GM12874 (cell line): ENCODE measurements around the gene PRRC1.

Experiments used
- TF ChIP-seq, protein P1 (sequence below): IDR thresholded peaks from 2 replicates; pipeline ENCODE4 v1.5.1; 2011; ENCODE audit warnings: low read depth, mild to moderate bottlenecking, control low read depth, low read length, moderate library complexity; ENCODE audit not compliant: insufficient read depth

The PRRC1 gene

DNA sequence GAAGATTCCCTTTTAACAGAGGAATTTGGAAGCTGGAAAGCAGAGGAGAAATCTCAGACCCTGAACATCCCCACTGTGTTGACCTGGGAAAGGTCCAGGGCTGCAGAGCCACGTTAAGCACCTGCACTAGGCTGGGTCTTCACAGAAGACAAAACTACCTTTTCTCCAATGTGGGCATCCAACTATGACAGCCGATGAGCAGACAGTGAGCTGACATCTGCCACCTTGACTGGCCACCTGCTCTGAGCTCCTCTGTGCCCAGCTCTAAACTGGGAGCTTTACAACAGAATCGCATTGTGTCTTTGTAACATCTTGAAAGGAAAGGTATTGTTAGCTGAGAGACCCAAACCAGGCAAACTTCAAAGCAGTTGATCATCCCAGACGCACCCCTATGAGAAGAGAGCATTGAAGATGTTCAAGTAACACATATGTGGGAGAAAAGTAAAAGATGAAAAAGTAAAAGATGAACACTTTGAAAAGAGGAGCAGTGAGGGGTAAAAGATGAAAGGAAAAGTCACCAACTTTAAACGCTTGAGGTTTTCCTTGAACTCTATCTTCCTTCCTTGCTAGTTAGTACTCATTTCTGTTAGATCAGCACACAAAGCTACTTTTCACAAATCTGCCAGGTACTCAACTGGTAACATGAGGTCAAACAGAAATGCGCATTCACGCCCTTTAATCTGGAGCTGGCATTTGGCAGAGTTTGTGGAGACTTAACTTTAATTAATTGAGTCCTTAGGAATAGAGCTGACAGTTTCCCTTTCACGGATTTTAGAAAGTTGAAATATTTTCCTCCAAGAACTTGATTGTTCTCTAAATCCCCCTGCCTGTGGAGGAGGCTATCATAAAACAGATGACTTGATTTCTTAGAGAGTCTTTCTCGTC lies 78.3 kb downstream of the PRRC1 start:
- TF ChIP-seq, protein P1, sequence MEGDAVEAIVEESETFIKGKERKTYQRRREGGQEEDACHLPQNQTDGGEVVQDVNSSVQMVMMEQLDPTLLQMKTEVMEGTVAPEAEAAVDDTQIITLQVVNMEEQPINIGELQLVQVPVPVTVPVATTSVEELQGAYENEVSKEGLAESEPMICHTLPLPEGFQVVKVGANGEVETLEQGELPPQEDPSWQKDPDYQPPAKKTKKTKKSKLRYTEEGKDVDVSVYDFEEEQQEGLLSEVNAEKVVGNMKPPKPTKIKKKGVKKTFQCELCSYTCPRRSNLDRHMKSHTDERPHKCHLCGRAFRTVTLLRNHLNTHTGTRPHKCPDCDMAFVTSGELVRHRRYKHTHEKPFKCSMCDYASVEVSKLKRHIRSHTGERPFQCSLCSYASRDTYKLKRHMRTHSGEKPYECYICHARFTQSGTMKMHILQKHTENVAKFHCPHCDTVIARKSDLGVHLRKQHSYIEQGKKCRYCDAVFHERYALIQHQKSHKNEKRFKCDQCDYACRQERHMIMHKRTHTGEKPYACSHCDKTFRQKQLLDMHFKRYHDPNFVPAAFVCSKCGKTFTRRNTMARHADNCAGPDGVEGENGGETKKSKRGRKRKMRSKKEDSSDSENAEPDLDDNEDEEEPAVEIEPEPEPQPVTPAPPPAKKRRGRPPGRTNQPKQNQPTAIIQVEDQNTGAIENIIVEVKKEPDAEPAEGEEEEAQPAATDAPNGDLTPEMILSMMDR = no peak

DNA sequence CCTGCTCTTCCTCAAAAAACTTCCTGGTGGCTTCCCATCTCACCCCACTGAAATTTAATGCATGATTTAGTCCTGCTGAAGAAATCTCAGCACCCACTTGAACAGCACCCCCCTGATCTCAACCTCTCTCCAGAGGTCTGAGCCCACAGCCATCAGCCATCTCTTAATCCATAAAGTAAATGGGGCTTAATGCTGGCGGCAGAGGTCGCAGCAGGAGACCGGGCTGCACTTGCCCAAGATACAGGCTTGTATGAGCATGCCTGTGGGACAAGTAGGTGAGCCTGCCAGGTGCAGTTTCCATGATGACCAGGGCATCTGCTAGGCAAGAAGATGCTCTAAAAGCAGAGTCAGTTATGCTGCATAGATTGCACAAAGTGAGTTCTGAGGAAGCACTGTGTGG lies 79.1 kb downstream of the PRRC1 start:
- TF ChIP-seq, protein P1 = no peak

DNA sequence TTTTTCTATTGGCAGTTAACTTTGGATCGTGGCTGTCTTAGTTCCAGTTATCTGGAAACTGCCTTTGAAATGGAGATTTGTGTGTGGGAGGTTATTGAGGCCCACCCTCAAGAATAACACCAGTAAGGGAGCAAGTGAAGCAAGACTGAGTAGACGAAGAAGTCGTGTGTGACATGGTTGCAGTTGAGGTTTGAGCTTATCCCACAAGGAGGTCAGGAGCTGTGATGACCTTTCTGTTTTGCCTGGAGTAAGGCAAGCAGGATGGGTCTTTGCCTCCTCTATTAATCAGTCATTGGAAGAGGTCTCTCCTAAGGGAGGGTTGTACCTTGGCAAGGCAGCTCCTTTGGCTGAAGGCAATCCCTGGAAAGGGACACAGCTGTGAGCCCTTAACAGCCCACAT lies 81.9 kb downstream of the PRRC1 start:
- TF ChIP-seq, protein P1 = no peak

DNA sequence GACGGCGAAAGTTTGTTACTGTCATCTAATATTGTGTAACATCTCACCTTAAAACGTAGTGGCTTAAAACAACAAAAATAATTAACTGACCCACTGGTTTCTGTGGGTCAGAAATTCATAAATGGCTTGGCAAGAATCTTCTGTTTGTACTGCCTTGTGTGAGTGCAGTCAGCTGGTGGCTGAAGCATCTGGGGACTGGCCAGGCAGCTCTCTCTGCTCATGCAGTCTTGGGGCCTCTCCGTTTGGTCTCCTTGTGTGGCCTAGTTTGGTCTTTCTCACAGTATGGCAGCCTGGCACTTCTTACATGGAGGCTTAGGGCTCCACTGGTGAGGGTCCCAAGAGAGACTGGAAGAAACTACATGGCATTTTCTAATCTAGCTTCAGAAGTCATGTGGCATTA lies 82.4 kb downstream of the PRRC1 start:
- TF ChIP-seq, protein P1 = no peak

DNA sequence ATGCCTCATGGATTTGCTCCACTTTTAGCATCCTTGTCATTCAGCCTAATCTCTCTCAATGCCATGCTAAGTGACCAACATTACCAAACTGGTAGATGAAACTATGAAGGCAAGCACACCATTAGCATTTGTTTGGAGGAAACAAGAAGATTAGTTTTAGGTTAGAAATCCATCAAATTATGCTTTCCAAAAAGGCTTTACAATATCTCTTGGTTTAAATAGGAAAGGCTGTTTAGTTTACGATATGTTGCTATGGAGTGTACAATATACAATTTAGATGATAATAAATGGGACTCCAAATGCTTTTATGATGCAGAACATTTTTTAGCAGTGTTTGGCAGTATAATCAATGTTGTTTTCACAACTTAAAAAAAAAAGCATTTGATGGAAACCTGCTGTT lies 83.7 kb downstream of the PRRC1 start:
- TF ChIP-seq, protein P1 = no peak

DNA sequence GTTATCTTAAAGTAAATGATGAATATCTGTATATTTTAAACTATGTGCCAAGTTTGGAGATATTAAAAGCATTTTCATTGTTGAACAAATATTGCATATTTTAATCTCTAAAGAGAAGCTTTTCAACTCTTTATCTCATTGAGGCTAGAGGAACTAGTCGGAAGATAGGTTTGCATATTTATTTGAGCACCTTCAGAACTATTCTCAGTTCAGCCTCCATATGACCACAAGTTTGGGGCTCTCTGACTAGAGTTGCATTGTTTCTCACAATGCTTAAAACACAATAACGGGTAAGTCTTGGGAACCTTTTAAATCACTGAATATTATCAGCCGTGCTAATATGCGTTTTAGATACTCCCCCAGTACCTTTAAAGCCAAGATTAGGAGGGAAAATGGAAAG lies 84.2 kb downstream of the PRRC1 start:
- TF ChIP-seq, protein P1 = no peak

DNA sequence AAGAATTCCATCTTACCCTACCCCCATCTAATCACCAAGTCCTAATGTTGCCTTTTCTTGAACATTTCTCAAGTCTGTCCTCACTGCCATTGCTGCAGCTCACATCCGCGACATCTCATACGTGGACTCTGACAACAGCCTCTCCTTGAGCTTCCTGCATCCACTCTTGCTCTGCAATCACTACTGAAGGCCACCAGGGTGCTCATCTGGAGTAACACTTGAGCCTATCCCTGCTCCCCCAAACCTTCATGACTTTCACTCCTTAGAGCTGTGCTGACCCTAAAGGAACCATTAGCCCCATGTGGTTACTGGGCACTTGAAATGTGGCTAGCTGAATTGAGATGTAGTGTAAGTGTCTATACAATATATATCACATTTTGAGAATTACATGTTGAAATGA lies 85.0 kb downstream of the PRRC1 start:
- TF ChIP-seq, protein P1 = no peak
